HG03280 (cell line): Measurements from ENCODE around the gene GABARAP.

Experiments used
- ATAC-seq: cut with Tn5 transposase; IDR thresholded peaks from one replicate; pipeline ENCODE4 v1.9.1; 2021; ENCODE audit warnings: mild to moderate bottlenecking, moderate library complexity; ENCODE audit not compliant: unreplicated experiment

Gene GABARAP

GRCh38 chr17:7223375-7223774 is 18.9 kb downstream of the GABARAP start:
- no peak for ATAC-seq

- ATAC-seq: no peak
Observed at GRCh38 chr17:7222972-7223292, 19.3 kb downstream of the GABARAP start.

- no peak for ATAC-seq
Observed at GRCh38 chr17:7222093-7222971, 19.9 kb downstream of the GABARAP start.

- ATAC-seq: no peak
Observed at GRCh38 chr17:7221278-7222092, 20.8 kb downstream of the GABARAP start.

- no peak for ATAC-seq
Observed at GRCh38 chr17:7220593-7221277, 21.5 kb downstream of the GABARAP start.

GRCh38 chr17:7219812-7220592 is 22.2 kb downstream of the GABARAP start, which contains the start of the genes ACADVL and DLG4:
TSS of gene ACADVL (plus strand) at chr17:7219938. CDS start at chr17:7219985, 47 bp downstream.
TSS of gene DLG4 (minus strand) at chr17:7219836.
- peak; percentile 72 for ATAC-seq

GRCh38 chr17:7219229-7219811 is 22.9 kb downstream of the GABARAP start:
- ATAC-seq: no peak

GRCh38 chr17:7218758-7219157 is 23.5 kb downstream of the GABARAP start:
- no peak for ATAC-seq

- no peak for ATAC-seq
Observed at GRCh38 chr17:7218166-7218565, 24.1 kb downstream of the GABARAP start.

- ATAC-seq: no peak
Observed at GRCh38 chr17:7217113-7217987, 24.9 kb downstream of the GABARAP start.

GRCh38 chr17:7216242-7217112 is 25.8 kb downstream of the GABARAP start:
- no peak for ATAC-seq

- no peak for ATAC-seq
Observed at GRCh38 chr17:7215652-7216180, 26.5 kb downstream of the GABARAP start.

GRCh38 chr17:7215136-7215638 is 27.1 kb downstream of the GABARAP start:
- ATAC-seq: no peak

- ATAC-seq: peak; percentile 85
Observed at GRCh38 chr17:7214300-7215135, 27.7 kb downstream of the GABARAP start.

GRCh38 chr17:7213895-7214299 is 28.4 kb downstream of the GABARAP start:
- no peak for ATAC-seq

- no peak for ATAC-seq
Observed at GRCh38 chr17:7211491-7212273, 30.6 kb downstream of the GABARAP start.
